GM12878 (cell line): ENCODE measurements around the gene SFT2D1. TPM values are rescaled to one million over a fixed set of nuclear protein-coding genes. Genes with fewer than 3 reads are reported as not detected.

Experiments used
- ATAC-seq: fragments of 200-7000 bp; cut with Tn5 transposase; 3 replicates; pipeline ENCODE4 v1.9.1; 2020; ENCODE audit warnings: mild to moderate bottlenecking, moderate library complexity
- BruUV-seq: library from RNA; stranded (reverse); fragments of 400-500 nt; replicated peaks from 2 replicates; lab custom pipeline; 2021; lab: Mats Ljungman, UMichigan
- CTCF ChIA-PET: fragments of 300-600 bp; sonication (Branson Sonifier 250); formaldehyde crosslinking; extraction: SDS; loops from one replicate; lab custom pipeline; 2021; ENCODE audit warnings: inconsistent platforms; lab: Yijun Ruan, JAX
- POLR2A ChIA-PET: fragments of 350-600 bp; formaldehyde crosslinking; extraction: SDS; loops from one replicate; lab custom pipeline; 2021; ENCODE audit warnings: inconsistent platforms; lab: Charles Lee
- RAD21 ChIA-PET: fragments of 300-600 bp; sonication (Branson Sonifier 250); formaldehyde crosslinking; loops from one replicate; lab custom pipeline; 2023; ENCODE audit warnings: antibody characterized with exemption; ENCODE audit not compliant: unreplicated experiment; lab: Charles Lee
- SMC1A ChIA-PET: fragments of 300-600 bp; sonication (Branson Sonifier 250); formaldehyde crosslinking; loops from one replicate; lab custom pipeline; 2023; ENCODE audit not compliant: unreplicated experiment, uncharacterized antibody; lab: Charles Lee
- DNase-seq: peaks from one replicate; pipeline ENCODE4 v3.0.0-alpha.2; 2011; ENCODE audit warnings: low read depth, low spot score
- FAIRE-seq: peaks from 3 replicates; lab custom pipeline; 2011; peaks lifted over from hg19 to GRCh38; lab: Jason Lieb, UNC
- H2AFZ ChIP-seq: 2 replicates; pipeline ENCODE4 v1.6.0; 2011; ENCODE audit warnings: low read depth, low read length, control low read depth; ENCODE audit not compliant: control insufficient read depth
- H3K27ac ChIP-seq: 2 replicates; pipeline ENCODE4 v1.5.1; 2011; ENCODE audit warnings: control low read depth; ENCODE audit not compliant: control insufficient read depth, insufficient read depth
- H3K27me3 ChIP-seq, 2 experiments: replicated peaks in 1 of 2; 2 replicates each; pipeline versions ENCODE4 v1.6.0 to v1.6.1; 2011; ENCODE audit warnings: low read length in 1 of 2; ENCODE audit not compliant: control insufficient read depth in 2 of 2, insufficient read depth in 2 of 2
- H3K36me3 ChIP-seq, 2 experiments: 2 replicates each; pipeline ENCODE4 v1.5.1; 2011; ENCODE audit warnings: low read length in 1 of 2; ENCODE audit not compliant: control insufficient read depth in 2 of 2, insufficient read depth in 2 of 2
- H3K4me1 ChIP-seq: 2 replicates; pipeline ENCODE4 v1.6.1; 2011; ENCODE audit warnings: mild to moderate bottlenecking, low read length, moderate library complexity, mixed read lengths; ENCODE audit not compliant: control insufficient read depth, insufficient read depth
- H3K4me2 ChIP-seq: 2 replicates; pipeline ENCODE4 v1.6.0; 2011; ENCODE audit warnings: control low read depth; ENCODE audit not compliant: control insufficient read depth, insufficient read depth
- H3K4me3 ChIP-seq: fragments of 200-600 bp; sonication (generic); 2 replicates; pipeline ENCODE4 v1.5.1; 2016
- H3K79me2 ChIP-seq: 2 replicates; pipeline ENCODE4 v1.6.0; 2011; ENCODE audit warnings: low read length; ENCODE audit not compliant: control insufficient read depth, insufficient read depth
- H3K9ac ChIP-seq: 2 replicates; pipeline ENCODE4 v1.8.0; 2011; ENCODE audit warnings: low read length, control low read depth, mixed read lengths; ENCODE audit not compliant: control insufficient read depth, insufficient read depth
- H3K9me3 ChIP-seq: replicated peaks from 3 replicates; pipeline ENCODE4 v1.5.1; 2011; ENCODE audit warnings: mild to moderate bottlenecking, low read length; ENCODE audit not compliant: control insufficient read depth, insufficient read depth
- H4K20me1 ChIP-seq: 2 replicates; pipeline ENCODE4 v1.6.0; 2011; ENCODE audit not compliant: control insufficient read depth, insufficient read depth
- CBX3 ChIP-seq: fragments of 200-600 bp; sonication (generic); IDR thresholded peaks from 2 replicates; pipeline ENCODE4 v1.6.1; 2016; ENCODE audit warnings: low read depth, borderline replicate concordance
- CHD4 ChIP-seq: fragments of 200-600 bp; sonication (generic); IDR thresholded peaks from 2 replicates; pipeline ENCODE4 v1.6.1; 2016; ENCODE audit warnings: mild to moderate bottlenecking
- CREB1 ChIP-seq: IDR thresholded peaks from 2 replicates; pipeline ENCODE4 v1.6.1; 2012; ENCODE audit warnings: low read depth, mild to moderate bottlenecking, inconsistent platforms
- DPF2 ChIP-seq: fragments of 450-650 bp; IDR thresholded peaks from 2 replicates; pipeline ENCODE4 v1.6.1; 2017; ENCODE audit warnings: mild to moderate bottlenecking
- GABPA ChIP-seq: IDR thresholded peaks from 2 replicates; pipeline ENCODE4 v1.6.1; 2014; ENCODE audit warnings: antibody characterized with exemption, low read depth, mild to moderate bottlenecking, inconsistent platforms
- HCFC1 ChIP-seq: fragments of 150-350 bp; IDR thresholded peaks from 2 replicates; pipeline ENCODE4 v1.6.1; 2014; ENCODE audit warnings: low read length
- IKZF1 ChIP-seq: fragments of 450-650 bp; conservative IDR thresholded peaks from 2 replicates; pipeline ENCODE4 v1.6.1; 2017; ENCODE audit warnings: antibody characterized with exemption, mild to moderate bottlenecking
- MYB ChIP-seq: fragments of 150-350 bp; IDR thresholded peaks from 2 replicates; pipeline ENCODE4 v1.6.1; 2014; ENCODE audit warnings: mild to moderate bottlenecking, low read depth, low read length, borderline replicate concordance
- POLR2AphosphoS2 ChIP-seq: IDR thresholded peaks from 2 replicates; pipeline ENCODE4 v1.6.1; 2011; ENCODE audit warnings: low read depth, mild to moderate bottlenecking, low read length, improper control_type of control experiment, moderate library complexity
- RBBP5 ChIP-seq: fragments of 200-600 bp; sonication (generic); conservative IDR thresholded peaks from 2 replicates; pipeline ENCODE4 v1.6.1; 2016
- SMAD1 ChIP-seq: fragments of 450-650 bp; IDR thresholded peaks from 2 replicates; pipeline ENCODE4 v1.6.1; 2018; ENCODE audit warnings: mild to moderate bottlenecking, low read depth; ENCODE audit not compliant: partially characterized antibody
- SPI1 ChIP-seq: IDR thresholded peaks from 2 replicates; pipeline ENCODE4 v1.6.1; 2011; ENCODE audit warnings: low read depth, mild to moderate bottlenecking, low read length, moderate library complexity, borderline replicate concordance; ENCODE audit not compliant: insufficient read depth
- SREBF2 ChIP-seq: IDR thresholded peaks from 2 replicates; pipeline ENCODE4 v1.6.1; 2012; ENCODE audit warnings: mild to moderate bottlenecking, low read length
- WRNIP1 ChIP-seq: IDR thresholded peaks from 2 replicates; pipeline ENCODE4 v1.6.1; 2011; ENCODE audit warnings: low read depth, low read length, improper control_type of control experiment, borderline replicate concordance
- ZNF384 ChIP-seq: IDR thresholded peaks from 2 replicates; pipeline ENCODE4 v1.6.1; 2012; ENCODE audit warnings: low read depth, mild to moderate bottlenecking, low read length, improper control_type of control experiment, borderline replicate concordance
- WGBS: methylation state at CpG from one replicate; pipeline ENCODE4 v1.1.6; 2016; ENCODE audit warnings: low lambda C conversion rate; ENCODE audit not compliant: insufficient replicate concordance, insufficient coverage; ENCODE audit errors: missing lambda C conversion rate; 5-methylcytosine and 5-hydroxymethylcytosine counted together
- in situ Hi-C: fragments of 300-500 bp; cut with MboI; formaldehyde crosslinking; loops from 9 replicates; pipeline ENCODE4 v1.14.3; 2018; ENCODE audit warnings: mixed read lengths
- intact Hi-C: fragments of 100-400 bp; cut with micrococcal nuclease; formaldehyde crosslinking; loops from one replicate; pipeline ENCODE4 v1.14.2; 2022; ENCODE audit not compliant: unreplicated experiment
- polyA plus RNA-seq, 11 experiments: library from polyadenylated mRNA; depleted of rRNA in 4 of 11; unstranded in 6 of 11; stranded (reverse) in 5 of 11; fragments of >200 nt; fragmentation: Nextera tagmentation in 4 of 11; fragmentation: Illumina TruSeq in 1 of 11; extraction: Ambion mirVana in 4 of 11; extraction: Trizol in 1 of 11; gene quantifications; 1 replicate in 1 of 11; 2 replicates in 10 of 11; pipeline versions ENCODE4 v1.2.1 to v1.2.3, GENCODE V29; 2011 to 2016; ENCODE audit warnings: inconsistent platforms in 2 of 11, missing spikeins in 2 of 11, low read depth in 1 of 11
- total RNA-seq, 4 experiments: library from RNA; depleted of rRNA in 3 of 4; stranded (reverse); fragments of >200 nt in 3 of 4; fragmentation: Illumina TruSeq in 1 of 4; extraction: Trizol in 1 of 4; gene quantifications; 2 replicates each; pipeline versions ENCODE4 v1.2.1 to v1.2.3, GENCODE V29; 2013 to 2021

The SFT2D1 gene
- total and polyA plus RNA-seq, 10 of the 15 experiments (the other 5 are each of a cell fraction or from before 2014, with no cell fraction given) = 69.5 to 281 (median 124) TPM

- no peak overlapping the region for H3K4me2 ChIP-seq
- SMC1A ChIA-PET = interaction anchor here (0.9 to 2.8 kb wide), 2 partner anchors 10 to 14 kb away, joined by 3 to 7 read pairs; no protein-coding TSS in a partner anchor
- BruUV-seq = no TSS peak
- no peaks in the 10 kb centered on the region for H4K20me1 ChIP-seq
- intact Hi-C loops (no loop called here), in situ Hi-C loops (no loop called here)
- H3K27me3 ChIP-seq = no peaks in the 10 kb centered on the region
- CTCF ChIA-PET = interaction anchor here (1.1 to 1.3 kb wide), 2 partner anchors 12 to 52 kb away, joined by 4 to 7 read pairs; no protein-coding TSS in a partner anchor
- H3K4me1 ChIP-seq = no peaks in the 10 kb centered on the region
- TF ChIP-seq SREBF2 = no peak
- no peak for TF ChIP-seq CBX3
- no peak for TF ChIP-seq POLR2AphosphoS2
- TF ChIP-seq RBBP5 = no peak
- TF ChIP-seq ZNF384 = no peak
- no peak for TF ChIP-seq GABPA
- TF ChIP-seq, all 136 proteins: peak for 0
- Histone ChIP-seq H3K4me3 (no peak overlapping the region), H3K9me3 (no peaks in the 10 kb centered on the region), H3K9ac (no peak overlapping the region), H3K27ac (no peak overlapping the region), H3K36me3 (peaks cover 2 to 18% of the 10 kb centered on the region in 2 experiments; a peak in 3 of 4 replicates), H3K79me2 (no peaks in the 10 kb centered on the region), H2AFZ (no peak overlapping the region)
- ChIA-PET RAD21 (interaction anchor here (2.6 kb wide), 1 partner anchor 16 kb away, joined by 14 read pairs; no protein-coding TSS in a partner anchor), POLR2A (interaction anchor here (1.7 kb wide), 1 partner anchor 11 kb away, joined by 4 read pairs; no protein-coding TSS in a partner anchor)
- DNase-seq (no peak), ATAC-seq (no peak), FAIRE-seq (no peak)
- 50% methylated on average over 2 of the region's 2 CpGs for WGBS
Observed at GRCh38 chr6:166365221-166365620, 22.9 kb upstream of the SFT2D1 start.

- SMC1A ChIA-PET = interaction anchor here (0.9 kb wide), 1 partner anchor 9 kb away, joined by 3 read pairs; no protein-coding TSS in a partner anchor
- H3K27ac ChIP-seq = no peak overlapping the region
- no peaks in the 10 kb centered on the region for H3K79me2 ChIP-seq
- no peak overlapping the region for H3K4me3 ChIP-seq
- BruUV-seq = no TSS peak
- no peak overlapping the region for H2AFZ ChIP-seq
- no peak for DNase-seq
- in situ Hi-C loops = no loop called here
- intact Hi-C loops = no loop called here
- POLR2A ChIA-PET = interaction anchor here (1.7 kb wide), 1 partner anchor 12 kb away, joined by 4 read pairs; no protein-coding TSS in a partner anchor
- RAD21 ChIA-PET = interaction anchor here (0.6 kb wide), 1 partner anchor 16 kb away, joined by 4 read pairs; no protein-coding TSS in a partner anchor
- no peaks in the 10 kb centered on the region for H3K9me3 ChIP-seq
- no peaks in the 10 kb centered on the region for H4K20me1 ChIP-seq
- 96% methylated on average over 7 of the region's 7 CpGs for WGBS
- H3K9ac ChIP-seq = no peak overlapping the region
- peaks cover 2 to 18% of the 10 kb centered on the region in 2 experiments; a peak in 3 of 4 replicates for H3K36me3 ChIP-seq
- ATAC-seq = no peak
- FAIRE-seq = no peak
- H3K27me3 ChIP-seq = no peaks in the 10 kb centered on the region
- H3K4me1 ChIP-seq = no peaks in the 10 kb centered on the region
- CTCF ChIA-PET = interaction anchor here (1.0 to 1.3 kb wide), 3 partner anchors 13 to 51 kb away, joined by 4 to 7 read pairs (median 6); no protein-coding TSS in a partner anchor
- no peak overlapping the region for H3K4me2 ChIP-seq
- TF ChIP-seq SMAD1 = no peak
- TF ChIP-seq MYB = no peak
- no peak for TF ChIP-seq IKZF1
- TF ChIP-seq DPF2 = no peak
- TF ChIP-seq CHD4 = no peak
- no peak for TF ChIP-seq SPI1
- TF ChIP-seq SREBF2 = no peak
- TF ChIP-seq WRNIP1 = no peak
- no peak for TF ChIP-seq HCFC1
- no peak for TF ChIP-seq CREB1
Observed at GRCh38 chr6:166364456-166364855, 22.1 kb upstream of the SFT2D1 start.
